ENCODE measurements around the gene NRTN.

NRTN gene

GRCh38 chr19:5821521-5822180, 16.8 kb downstream of the NRTN start:
- no peak overlapping the region for H3K4me3 ChIP-seq (ENCODE audit: low read depth in 1 of 2, low read length in 1 of 2)
- H3K27me3 ChIP-seq = peaks cover 8% of the 10 kb centered on the region
- no peak for TF ChIP-seq CTCF (IDR thresholded peaks at IDR 0.05)
- H3K4me1 ChIP-seq (ENCODE audit: control insufficient read depth in 1 of 2, insufficient read depth in 1 of 2, low read depth in 1 of 2, low read length in 1 of 2) = peaks cover 1 to 2% of the 10 kb centered on the region in 2 experiments
- no peak overlapping the region for H3K27ac ChIP-seq
- H3K36me3 ChIP-seq = no peaks in the 10 kb centered on the region
- no peaks in the 10 kb centered on the region for H3K9me3 ChIP-seq

- H3K4me3 ChIP-seq (ENCODE audit: low read depth in 1 of 2, low read length in 1 of 2) = no peak overlapping the region
- no peaks in the 10 kb centered on the region for H3K9me3 ChIP-seq
- no peak for TF ChIP-seq CTCF (IDR thresholded peaks at IDR 0.05)
- H3K27ac ChIP-seq = no peak overlapping the region
- H3K27me3 ChIP-seq = peaks cover 14% of the 10 kb centered on the region
- peaks cover 8% of the 10 kb centered on the region in 2 experiments for H3K4me1 ChIP-seq (ENCODE audit: control insufficient read depth in 1 of 2, insufficient read depth in 1 of 2, low read depth in 1 of 2, low read length in 1 of 2)
- no peaks in the 10 kb centered on the region for H3K36me3 ChIP-seq
Observed at GRCh38 chr19:5822181-5822844, 17.4 kb downstream of the NRTN start.

GRCh38 chr19:5823579-5824281, 18.9 kb downstream of the NRTN start:
- Histone ChIP-seq H3K4me1 (ENCODE audit: control insufficient read depth in 1 of 2, insufficient read depth in 1 of 2, low read depth in 1 of 2, low read length in 1 of 2) (peaks cover 15 to 17% of the 10 kb centered on the region in 2 experiments), H3K27me3 (peaks cover 22% of the 10 kb centered on the region), H3K4me3 (ENCODE audit: low read depth in 1 of 2, low read length in 1 of 2) (no peak overlapping the region), H3K36me3 (no peaks in the 10 kb centered on the region), H3K27ac (no peak overlapping the region), H3K9me3 (no peaks in the 10 kb centered on the region)
- no peak for TF ChIP-seq CTCF (IDR thresholded peaks at IDR 0.05)

GRCh38 chr19:5824751-5825150, 19.9 kb downstream of the NRTN start:
- peaks cover 32% of the 10 kb centered on the region for H3K27me3 ChIP-seq
- H3K36me3 ChIP-seq = no peaks in the 10 kb centered on the region
- no peak for TF ChIP-seq CTCF (IDR thresholded peaks at IDR 0.05)
- H3K9me3 ChIP-seq = no peaks in the 10 kb centered on the region
- no peak overlapping the region for H3K4me3 ChIP-seq (ENCODE audit: low read depth in 1 of 2, low read length in 1 of 2)
- peaks cover 21 to 23% of the 10 kb centered on the region in 2 experiments for H3K4me1 ChIP-seq (ENCODE audit: control insufficient read depth in 1 of 2, insufficient read depth in 1 of 2, low read depth in 1 of 2, low read length in 1 of 2)
- H3K27ac ChIP-seq = no peak overlapping the region

- Histone ChIP-seq H3K4me3 (ENCODE audit: low read depth in 1 of 2, low read length in 1 of 2) (no peak overlapping the region), H3K27me3 (peaks cover 36% of the 10 kb centered on the region), H3K36me3 (no peaks in the 10 kb centered on the region), H3K9me3 (no peaks in the 10 kb centered on the region), H3K4me1 (ENCODE audit: control insufficient read depth in 1 of 2, insufficient read depth in 1 of 2, low read depth in 1 of 2, low read length in 1 of 2) (peaks cover 21 to 23% of the 10 kb centered on the region in 2 experiments), H3K27ac (no peak overlapping the region)
- TF ChIP-seq CTCF (IDR thresholded peaks at IDR 0.05) = no peak
Observed at GRCh38 chr19:5825178-5825577, 20.3 kb downstream of the NRTN start.

Data from neutrophil (primary cell).